Neural cell (in vitro differentiated cells): ENCODE results near the gene RGS3.

ENCODE experiments used
- CTCF ChIP-seq: fragments of 450-650 bp; IDR thresholded peaks from 2 replicates; pipeline ENCODE4 v1.5.1; 2014; ENCODE audit warnings: antibody characterized with exemption, mild to moderate bottlenecking, moderate library complexity; ENCODE audit not compliant: poor library complexity, severe bottlenecking
- EP300 ChIP-seq: fragments of 450-650 bp; conservative IDR thresholded peaks from 2 replicates; pipeline ENCODE4 v1.6.1; 2014; ENCODE audit warnings: antibody characterized with exemption, mild to moderate bottlenecking, moderate library complexity; ENCODE audit not compliant: poor library complexity, severe bottlenecking
- EZH2 ChIP-seq: fragments of 200-600, 300-800 bp; shearing (Covaris generic), sonication (generic); IDR thresholded peaks from 2 replicates; pipeline ENCODE4 v1.6.1; 2014; ENCODE audit warnings: antibody characterized with exemption, low read length, borderline replicate concordance, mild to moderate bottlenecking; ENCODE audit not compliant: insufficient read depth, poor library complexity, severe bottlenecking
- POLR2AphosphoS5 ChIP-seq: IDR thresholded peaks from 2 replicates; pipeline ENCODE4 v1.6.1; 2012
- RAD21 ChIP-seq: fragments of 450-650 bp; conservative IDR thresholded peaks from 2 replicates; pipeline ENCODE4 v1.6.1; 2014; ENCODE audit warnings: antibody characterized with exemption, mild to moderate bottlenecking, moderate library complexity
- REST ChIP-seq: IDR thresholded peaks from 2 replicates; pipeline ENCODE4 v1.6.1; 2012; ENCODE audit warnings: borderline replicate concordance
- SMC3 ChIP-seq: fragments of 450-650 bp; conservative IDR thresholded peaks from 2 replicates; pipeline ENCODE4 v1.6.1; 2014; ENCODE audit warnings: antibody characterized with exemption, mild to moderate bottlenecking, moderate library complexity; ENCODE audit not compliant: poor library complexity
- TAF1 ChIP-seq: IDR thresholded peaks from 2 replicates; pipeline ENCODE4 v1.6.1; 2012; ENCODE audit warnings: low read depth

- TF ChIP-seq CTCF (no peak), POLR2AphosphoS5 (no peak), RAD21 (no peak), REST (no peak), EP300 (no peak), TAF1 (no peak), EZH2 (no peak), SMC3 (no peak)
These were observed 39.0 kb downstream of the RGS3 start for GRCh38 chr9:113502427-113503034.
